Activated gamma-delta T cell treated with Interleukin-2 at 50 U/mL for 16 hours (primary cell): ENCODE measurements around the gene PTPRG.

Experiments used
- DNase-seq: peaks from one replicate; pipeline ENCODE4 v3.0.0-alpha.2; 2020

Gene PTPRG

GRCh38 chr3:62260655-62261054 lies 699.3 kb downstream of the PTPRG start:
- no peak for DNase-seq

- no peak for DNase-seq
Observed at GRCh38 chr3:62261121-62261520, 699.8 kb downstream of the PTPRG start.

- DNase-seq = no peak
Observed at GRCh38 chr3:62261736-62262135, 700.4 kb downstream of the PTPRG start.

- DNase-seq = no peak
Observed at GRCh38 chr3:62265528-62265927, 704.2 kb downstream of the PTPRG start.

GRCh38 chr3:62266668-62267283 lies 705.4 kb downstream of the PTPRG start:
- DNase-seq = no peak

GRCh38 chr3:62276658-62277180 lies 715.3 kb downstream of the PTPRG start:
- DNase-seq = no peak

GRCh38 chr3:62277450-62277849 lies 716.1 kb downstream of the PTPRG start:
- no peak for DNase-seq

- no peak for DNase-seq
Observed at GRCh38 chr3:62277986-62278385, 716.6 kb downstream of the PTPRG start.

GRCh38 chr3:62281726-62282125 lies 720.4 kb downstream of the PTPRG start:
- DNase-seq = no peak

GRCh38 chr3:62284442-62284841 lies 723.1 kb downstream of the PTPRG start:
- no peak for DNase-seq

GRCh38 chr3:62287392-62287927 lies 726.1 kb downstream of the PTPRG start:
- DNase-seq = no peak

- DNase-seq = no peak
Observed at GRCh38 chr3:62289922-62290321, 728.6 kb downstream of the PTPRG start.

GRCh38 chr3:62293051-62293780 lies 731.8 kb downstream of the PTPRG start:
- DNase-seq = no peak

GRCh38 chr3:62295571-62295970 lies 734.2 kb downstream of the PTPRG start:
- no peak for DNase-seq

GRCh38 chr3:62300617-62301016 lies 739.2 kb downstream of the PTPRG start:
- no peak for DNase-seq

GRCh38 chr3:62312201-62312600 lies 750.8 kb downstream of the PTPRG start:
- no peak for DNase-seq

- DNase-seq = no peak
Observed at GRCh38 chr3:62316525-62316924, 755.2 kb downstream of the PTPRG start.

- no peak for DNase-seq
Observed at GRCh38 chr3:62318365-62318751, 757.0 kb downstream of the PTPRG start.

- DNase-seq = peak; percentile 12
Observed at GRCh38 chr3:62318752-62319569, 757.6 kb downstream of the PTPRG start.

- DNase-seq = no peak
Observed at GRCh38 chr3:62319570-62320243, 758.3 kb downstream of the PTPRG start.

GRCh38 chr3:62323241-62323640 lies 761.9 kb downstream of the PTPRG start:
- DNase-seq = no peak

GRCh38 chr3:62325896-62326295 lies 764.5 kb downstream of the PTPRG start:
- DNase-seq = no peak

- DNase-seq = no peak
Observed at GRCh38 chr3:62329971-62330370, 768.6 kb downstream of the PTPRG start.
